M059J (cell line): ENCODE results near the gene LRP8. TPM values are rescaled to one million over a fixed set of nuclear protein-coding genes. Genes with fewer than 3 reads are reported as not detected.

Experiments used
- DNase-seq: peaks from one replicate; pipeline ENCODE4 v3.0.0-alpha.2; 2012; ENCODE audit warnings: low read depth
- total RNA-seq: library from RNA; depleted of rRNA; stranded (reverse); fragments of >200 nt; shearing (Covaris generic); gene quantifications from 2 replicates; pipeline ENCODE4 v1.2.3, GENCODE V29; 2014

The LRP8 gene
- total RNA-seq, 1 experiment from 2014 or later = 57.4 TPM

- DNase-seq = no peak
These were observed 65.9 kb downstream of the LRP8 start for GRCh38 chr1:53262000-53262399.

GRCh38 chr1:53260631-53261247 is 67.1 kb downstream of the LRP8 start:
- no peak for DNase-seq

- no peak for DNase-seq
These were observed 67.9 kb downstream of the LRP8 start for GRCh38 chr1:53259932-53260331.

GRCh38 chr1:53258216-53258615 is 69.7 kb downstream of the LRP8 start:
- no peak for DNase-seq

GRCh38 chr1:53257454-53258081 is 70.3 kb downstream of the LRP8 start:
- DNase-seq = no peak

- DNase-seq = no peak
These were observed 71.1 kb downstream of the LRP8 start for GRCh38 chr1:53256511-53257453.

GRCh38 chr1:53255031-53255430 is 72.8 kb downstream of the LRP8 start:
- no peak for DNase-seq

- DNase-seq = no peak
These were observed 73.7 kb downstream of the LRP8 start for GRCh38 chr1:53254011-53254640.

GRCh38 chr1:53250325-53250724 is 77.5 kb downstream of the LRP8 start:
- DNase-seq = no peak

- peak; percentile 15 for DNase-seq
These were observed 78.2 kb downstream of the LRP8 start for GRCh38 chr1:53249706-53250105.

GRCh38 chr1:53246261-53247134 is 81.4 kb downstream of the LRP8 start:
- DNase-seq = peak; percentile 17

- no peak for DNase-seq
These were observed 83.7 kb downstream of the LRP8 start for GRCh38 chr1:53244141-53244540.

GRCh38 chr1:53242381-53242780 is 85.5 kb downstream of the LRP8 start:
- DNase-seq = no peak

- no peak for DNase-seq
These were observed 86.0 kb downstream of the LRP8 start for GRCh38 chr1:53241828-53242227.

GRCh38 chr1:53238197-53239155 is 89.4 kb downstream of the LRP8 start, which contains the start of gene MAGOH:
TSS of gene MAGOH (minus strand) at chr1:53238518. CDS start at chr1:53238448, 70 bp downstream.
- peak; percentile 95 for DNase-seq

- no peak for DNase-seq
These were observed 90.2 kb downstream of the LRP8 start for GRCh38 chr1:53237638-53238037.

- no peak for DNase-seq
These were observed 106.9 kb downstream of the LRP8 start for GRCh38 chr1:53220962-53221286.

- peak; percentile 90 for DNase-seq
These were observed 107.5 kb downstream of the LRP8 start, which contains the start of gene CZIB for GRCh38 chr1:53220171-53220961. TSS of gene CZIB (minus strand) at chr1:53220634. CDS start at chr1:53220575, 59 bp downstream.

- no peak for DNase-seq
These were observed 108.2 kb downstream of the LRP8 start for GRCh38 chr1:53219711-53220110.
